Sigmoid colon (tissue), 7 donors: ENCODE results near the gene OR51T1. TPM values are rescaled to one million over a fixed set of nuclear protein-coding genes. Genes with fewer than 3 reads are reported as not detected.

Source experiments
- DNase-seq: peaks from one replicate; pipeline ENCODE4 v3.0.0-alpha.2; 2019
- H3K27ac ChIP-seq, 4 donors: fragments of 200-600 bp; sonication (generic); one replicate each; pipeline ENCODE4 v1.5.1; 2016 to 2019; ENCODE audit warnings: mild to moderate bottlenecking in 1 of 4
- H3K27me3 ChIP-seq, 3 donors: fragments of 200-600 bp; sonication (generic); one replicate each; pipeline ENCODE4 v1.5.1; 2019; ENCODE audit warnings: mild to moderate bottlenecking in 1 of 3
- H3K36me3 ChIP-seq, 4 donors: fragments of 200-600 bp; sonication (generic); one replicate each; pipeline ENCODE4 v1.5.1; 2016 to 2019
- H3K4me1 ChIP-seq, 4 donors: fragments of 200-600 bp; sonication (generic); one replicate each; pipeline ENCODE4 v1.5.1; 2017 to 2019
- H3K4me3 ChIP-seq, 4 donors: fragments of 200-600 bp; sonication (generic); one replicate each; pipeline ENCODE4 v1.5.1; 2017 to 2019; ENCODE audit warnings: mild to moderate bottlenecking in 2 of 4, moderate library complexity in 1 of 4
- H3K9me3 ChIP-seq, 4 donors: fragments of 200-600 bp in 3 of 4; sonication (generic) in 3 of 4; one replicate each; pipeline versions ENCODE4 v1.5.1 to v1.6.1; 2013 to 2019
- EP300 ChIP-seq, 4 donors: sonication (generic); formaldehyde crosslinking; IDR thresholded peaks; one replicate each; pipeline ENCODE4 v1.6.1; 2017; ENCODE audit warnings: antibody characterized with exemption in 4 of 4
- POLR2A ChIP-seq, 2 donors: fragments of 450-650 bp; IDR thresholded peaks; one replicate each; pipeline ENCODE4 v1.6.1; 2016; ENCODE audit warnings: antibody characterized with exemption in 2 of 2, mild to moderate bottlenecking in 2 of 2, moderate library complexity in 2 of 2
- POLR2AphosphoS5 ChIP-seq, 4 donors: sonication (generic); formaldehyde crosslinking; IDR thresholded peaks; one replicate each; pipeline ENCODE4 v1.6.1; 2017; ENCODE audit warnings: antibody characterized with exemption in 4 of 4
- WGBS, 2 donors: extraction: QIAGEN DNeasy Blood & Tissue Kit; methylation state at CpG; one replicate each; pipeline ENCODE4 v1.1.7; 2013; 5-methylcytosine and 5-hydroxymethylcytosine counted together
- intact Hi-C: fragments of 100-400 bp; cut with DNase I; formaldehyde crosslinking; loops from one replicate; pipeline ENCODE4 v1.15.1; 2023
- polyA plus RNA-seq, 3 donors: library from polyadenylated mRNA; stranded (reverse); fragments of 200-250 nt; gene quantifications; one replicate each; pipeline ENCODE4 v1.2.3, GENCODE V29; 2013
- total RNA-seq, 4 donors: library from RNA; depleted of rRNA; stranded (reverse); fragments of >200 nt; gene quantifications; one replicate each; pipeline ENCODE4 v1.1.0, GENCODE V29; 2016
- TF ChIP-seq, protein P1 (sequence below), 4 experiments: fragments of 450-650 bp in 3 of 4; fragments of 200-600 bp in 1 of 4; IDR thresholded peaks; one replicate each; pipeline ENCODE4 v1.5.1; 2016 to 2019; ENCODE audit warnings: antibody characterized with exemption in 4 of 4, mild to moderate bottlenecking in 3 of 4, moderate library complexity in 2 of 4
- donor health status: healthy with polysubstance abuse.
- donor health status: Bipolar disorder and iron deficiency.
- donor health status: healthy.

OR51T1 gene
- total and polyA plus RNA-seq, 7 donors: not detected

DNA sequence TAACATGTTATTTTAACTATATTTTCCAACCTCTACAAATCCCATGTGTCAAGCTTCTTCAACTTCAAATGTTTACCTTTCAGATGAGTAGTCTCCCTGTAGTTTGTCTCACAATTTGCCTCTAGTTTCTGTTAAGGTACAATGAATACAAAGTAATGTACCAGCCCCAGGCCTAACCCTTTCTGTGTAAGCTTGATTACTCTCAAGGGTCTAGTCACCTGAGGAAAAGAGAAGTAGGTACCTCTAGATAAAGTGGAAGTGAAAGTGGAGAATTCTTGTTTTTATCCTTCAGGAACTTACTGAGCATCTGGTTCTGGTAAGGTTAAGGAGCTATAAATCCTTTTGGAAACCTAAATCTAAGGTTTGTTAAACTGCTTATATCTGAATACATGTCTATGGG lies 21.8 kb downstream of the OR51T1 start, which contains the start of gene OR51A7:
TSS of gene OR51A7 (plus strand) at position 300 of the 400 bp plus-strand sequence. CDS start 3,587 bp downstream, outside the sequence.
- Histone ChIP-seq H3K27ac (no peak within 1 kb of the TSS), H3K4me3 (no peak within 1 kb of the TSS), H3K36me3 (no peaks in the 10 kb centered on the region), H3K4me1 (no peaks in the 10 kb centered on the region), H3K9me3 (no peaks in the 10 kb centered on the region), H3K27me3 (no peaks in the 10 kb centered on the region)
- TF ChIP-seq POLR2A (IDR thresholded peaks at IDR 0.05): no peak
- TF ChIP-seq, protein P1, sequence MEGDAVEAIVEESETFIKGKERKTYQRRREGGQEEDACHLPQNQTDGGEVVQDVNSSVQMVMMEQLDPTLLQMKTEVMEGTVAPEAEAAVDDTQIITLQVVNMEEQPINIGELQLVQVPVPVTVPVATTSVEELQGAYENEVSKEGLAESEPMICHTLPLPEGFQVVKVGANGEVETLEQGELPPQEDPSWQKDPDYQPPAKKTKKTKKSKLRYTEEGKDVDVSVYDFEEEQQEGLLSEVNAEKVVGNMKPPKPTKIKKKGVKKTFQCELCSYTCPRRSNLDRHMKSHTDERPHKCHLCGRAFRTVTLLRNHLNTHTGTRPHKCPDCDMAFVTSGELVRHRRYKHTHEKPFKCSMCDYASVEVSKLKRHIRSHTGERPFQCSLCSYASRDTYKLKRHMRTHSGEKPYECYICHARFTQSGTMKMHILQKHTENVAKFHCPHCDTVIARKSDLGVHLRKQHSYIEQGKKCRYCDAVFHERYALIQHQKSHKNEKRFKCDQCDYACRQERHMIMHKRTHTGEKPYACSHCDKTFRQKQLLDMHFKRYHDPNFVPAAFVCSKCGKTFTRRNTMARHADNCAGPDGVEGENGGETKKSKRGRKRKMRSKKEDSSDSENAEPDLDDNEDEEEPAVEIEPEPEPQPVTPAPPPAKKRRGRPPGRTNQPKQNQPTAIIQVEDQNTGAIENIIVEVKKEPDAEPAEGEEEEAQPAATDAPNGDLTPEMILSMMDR (IDR thresholded peaks at IDR 0.05): no peak
- TF ChIP-seq EP300 (IDR thresholded peaks at IDR 0.05): no peak
- intact Hi-C loops: no loop called here
- no peak for DNase-seq

DNA sequence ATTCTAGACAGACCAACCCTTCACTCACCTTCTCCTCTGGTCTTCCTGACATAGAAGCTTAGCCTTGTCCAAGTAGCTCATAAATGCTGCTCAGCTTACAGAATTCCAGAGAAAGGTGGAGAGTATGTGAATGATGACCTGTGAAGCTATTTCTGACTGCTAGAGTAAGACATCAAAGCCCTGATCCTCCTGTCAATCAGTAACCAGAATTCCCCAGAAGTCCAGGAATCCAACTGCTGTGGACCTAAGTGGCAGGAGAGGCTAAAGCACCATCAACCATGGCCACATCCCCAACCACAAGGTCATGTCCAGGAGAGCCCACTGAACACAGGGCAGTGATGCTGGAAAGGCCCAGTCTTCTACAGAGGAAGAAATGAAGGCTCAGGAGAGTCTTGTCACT lies 34.9 kb downstream of the OR51T1 start:
- H3K9me3 ChIP-seq: no peaks in the 10 kb centered on the region
- H3K27me3 ChIP-seq: no peaks in the 10 kb centered on the region
- intact Hi-C loops: no loop called here
- H3K27ac ChIP-seq: no peak overlapping the region
- TF ChIP-seq EP300 (IDR thresholded peaks at IDR 0.05) (no peak), POLR2AphosphoS5 (IDR thresholded peaks at IDR 0.05) (no peak), POLR2A (IDR thresholded peaks at IDR 0.05) (no peak)
- TF ChIP-seq, protein P1 (IDR thresholded peaks at IDR 0.05): no peak
- DNase-seq: no peak
- H3K36me3 ChIP-seq: no peaks in the 10 kb centered on the region
- no peak overlapping the region for H3K4me3 ChIP-seq
- no peaks in the 10 kb centered on the region for H3K4me1 ChIP-seq

DNA sequence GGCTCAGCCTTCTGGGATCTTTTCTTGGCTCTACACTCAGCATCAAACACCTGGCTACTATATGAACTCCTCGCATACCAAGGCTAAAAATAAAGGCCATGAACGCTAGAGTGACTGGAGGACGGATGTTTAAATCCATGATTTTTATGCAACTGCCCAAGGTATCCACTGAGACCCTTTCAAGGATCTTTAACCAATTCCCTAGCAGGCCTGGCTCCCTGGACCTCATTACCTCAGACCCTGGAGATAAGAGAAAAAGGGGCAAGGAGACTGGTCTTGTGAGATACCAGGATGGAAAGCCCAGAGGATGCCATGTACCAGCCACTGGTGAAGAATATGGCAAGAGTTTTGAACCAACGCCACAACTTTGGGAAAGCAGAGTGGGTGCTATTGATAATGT lies 37.5 kb downstream of the OR51T1 start, which contains the start of gene OR51G2:
TSS of gene OR51G2 (minus strand) at position 101 of the 400 bp plus-strand sequence. CDS start 3,687 bp downstream, outside the sequence.
- no peaks in the 10 kb centered on the region for H3K9me3 ChIP-seq
- 77 to 93% methylated on average over 4 of the region's 4 CpGs for WGBS, 2 donors
- no peaks in the 10 kb centered on the region for H3K27me3 ChIP-seq
- H3K4me1 ChIP-seq: no peaks in the 10 kb centered on the region
- no peak for DNase-seq
- intact Hi-C loops: no loop called here
- no peaks in the 10 kb centered on the region for H3K36me3 ChIP-seq
- H3K27ac ChIP-seq: no peak within 1 kb of the TSS
- TF ChIP-seq EP300 (IDR thresholded peaks at IDR 0.05) (no peak), POLR2AphosphoS5 (IDR thresholded peaks at IDR 0.05) (no peak), POLR2A (IDR thresholded peaks at IDR 0.05) (no peak)
- TF ChIP-seq, protein P1 (IDR thresholded peaks at IDR 0.05): no peak
- H3K4me3 ChIP-seq: no peak within 1 kb of the TSS

DNA sequence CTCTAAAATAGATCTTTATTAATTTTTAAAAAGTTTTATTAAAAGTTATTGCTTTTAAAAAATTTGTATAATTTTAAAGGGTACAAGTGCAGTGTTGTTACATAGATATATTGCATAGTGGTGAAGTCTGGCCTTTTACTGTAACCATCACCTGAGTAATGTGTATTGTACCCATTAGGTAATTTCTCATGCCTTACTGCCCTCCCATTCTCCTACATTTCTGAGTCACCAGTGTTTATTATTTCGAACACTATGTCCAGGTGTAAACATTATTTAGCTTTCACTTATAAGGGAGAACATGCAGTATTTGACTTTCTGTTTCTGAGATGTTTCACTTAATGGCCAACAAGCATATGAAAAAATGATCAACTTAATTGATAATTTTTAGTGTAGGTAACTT lies 40.1 kb downstream of the OR51T1 start:
- no peak for DNase-seq
- Histone ChIP-seq H3K4me3 (no peak overlapping the region), H3K36me3 (no peaks in the 10 kb centered on the region), H3K4me1 (no peaks in the 10 kb centered on the region), H3K9me3 (no peaks in the 10 kb centered on the region), H3K27ac (no peak overlapping the region), H3K27me3 (no peaks in the 10 kb centered on the region)
- no peak for TF ChIP-seq POLR2AphosphoS5 (IDR thresholded peaks at IDR 0.05)
- TF ChIP-seq, protein P1 (IDR thresholded peaks at IDR 0.05): no peak
- TF ChIP-seq EP300 (IDR thresholded peaks at IDR 0.05): no peak
- no peak for TF ChIP-seq POLR2A (IDR thresholded peaks at IDR 0.05)
- 70 to 78% methylated on average over 1 of the region's 1 CpG for WGBS, 2 donors
- intact Hi-C loops: no loop called here

DNA sequence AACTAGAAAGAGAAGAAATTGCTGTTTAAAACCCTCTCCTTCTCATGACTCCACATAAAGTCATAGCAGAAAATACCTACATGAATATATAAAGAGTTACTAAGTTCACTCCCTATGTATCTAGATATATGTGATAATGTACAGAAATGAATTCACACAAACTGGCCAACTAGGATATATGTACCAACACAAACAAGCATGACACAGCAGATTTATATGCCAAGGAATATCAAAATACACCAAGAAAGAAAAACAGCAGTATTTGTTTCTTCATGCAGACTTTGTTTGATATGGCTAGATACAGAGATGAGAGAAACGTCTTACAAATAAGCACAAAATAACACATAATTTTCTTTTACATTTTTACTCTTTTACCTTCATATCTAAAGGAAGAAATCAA lies 40.6 kb downstream of the OR51T1 start:
- H3K36me3 ChIP-seq: no peaks in the 10 kb centered on the region
- no peaks in the 10 kb centered on the region for H3K4me1 ChIP-seq
- 66 to 81% methylated on average over 1 of the region's 1 CpG for WGBS, 2 donors
- no peak for DNase-seq
- TF ChIP-seq POLR2A (IDR thresholded peaks at IDR 0.05) (no peak), POLR2AphosphoS5 (IDR thresholded peaks at IDR 0.05) (no peak), EP300 (IDR thresholded peaks at IDR 0.05) (no peak)
- TF ChIP-seq, protein P1 (IDR thresholded peaks at IDR 0.05): no peak
- no peak overlapping the region for H3K4me3 ChIP-seq
- no peak overlapping the region for H3K27ac ChIP-seq
- intact Hi-C loops: no loop called here
- H3K9me3 ChIP-seq: no peaks in the 10 kb centered on the region
- H3K27me3 ChIP-seq: no peaks in the 10 kb centered on the region
